ENCODE measurements around the gene ASTN2. TPM values are rescaled to one million over a fixed set of nuclear protein-coding genes. Genes with fewer than 3 reads are reported as not detected.

Gene ASTN2
- polyA plus RNA-seq, 1 donor from 2014 or later, result 6.8 TPM

- no peaks in the 10 kb centered on the region for H4K20me1 ChIP-seq (ENCODE audit: insufficient read depth)
- H3K27me3 ChIP-seq (ENCODE audit: insufficient read depth, low read depth, low read length), result no peaks in the 10 kb centered on the region
- no peak overlapping the region for H3K9ac ChIP-seq (ENCODE audit: low read length)
- no peaks in the 10 kb centered on the region for H3K79me2 ChIP-seq (replicated peaks; ENCODE audit: insufficient read depth, low read length)
- no peak overlapping the region for H3K27ac ChIP-seq (ENCODE audit: low read length)
- no peaks in the 10 kb centered on the region for H3K9me2 ChIP-seq (ENCODE audit: insufficient read depth, low read length)
- no peaks in the 10 kb centered on the region for H3K9me3 ChIP-seq (ENCODE audit: low read length)
- H3K4me3 ChIP-seq (ENCODE audit: low read length), result no peak overlapping the region
- H2AFZ ChIP-seq (ENCODE audit: low read depth, low read length), result no peak overlapping the region
- H3K4me2 ChIP-seq (ENCODE audit: low read length), result no peak overlapping the region
- H3F3A ChIP-seq (ENCODE audit: insufficient read depth, low read length, poor library complexity, severe bottlenecking), result no peaks in the 10 kb centered on the region
- no peak for TF ChIP-seq TAF1 (IDR thresholded peaks at IDR 0.05; ENCODE audit: low read depth)
- no peak for TF ChIP-seq SMC3 (conservative IDR thresholded peaks at IDR 0.05; ENCODE audit: poor library complexity)
- TF ChIP-seq MXI1 (conservative IDR thresholded peaks at IDR 0.05; ENCODE audit: poor library complexity, severe bottlenecking), result no peak
- TF ChIP-seq EZH2 (IDR thresholded peaks at IDR 0.05; ENCODE audit: borderline replicate concordance, insufficient read depth, low read length, poor library complexity, severe bottlenecking), result no peak
- no peak for TF ChIP-seq RAD21 (conservative IDR thresholded peaks at IDR 0.05)
- no peak for TF ChIP-seq CTCF (IDR thresholded peaks at IDR 0.05; ENCODE audit: poor library complexity, severe bottlenecking)
- TF ChIP-seq REST (IDR thresholded peaks at IDR 0.05; ENCODE audit: borderline replicate concordance), result no peak
- TF ChIP-seq EP300 (conservative IDR thresholded peaks at IDR 0.05; ENCODE audit: poor library complexity, severe bottlenecking), result no peak
- peaks cover 19% of the 10 kb centered on the region for H3K36me3 ChIP-seq (ENCODE audit: insufficient read depth, low read length)
Observed at GRCh38 chr9:116703634-116704033, 711.2 kb downstream of the ASTN2 start.

- H3K4me2 ChIP-seq (ENCODE audit: low read length), result no peak overlapping the region
- no peak overlapping the region for H3K4me3 ChIP-seq (ENCODE audit: low read length)
- H4K20me1 ChIP-seq (ENCODE audit: insufficient read depth), result no peaks in the 10 kb centered on the region
- no peak overlapping the region for H3K27ac ChIP-seq (ENCODE audit: low read length)
- no peaks in the 10 kb centered on the region for H3K27me3 ChIP-seq (ENCODE audit: insufficient read depth, low read depth, low read length)
- TF ChIP-seq CTCF (IDR thresholded peaks at IDR 0.05; ENCODE audit: poor library complexity, severe bottlenecking) (no peak), POLR2AphosphoS5 (IDR thresholded peaks at IDR 0.05) (no peak), SMC3 (conservative IDR thresholded peaks at IDR 0.05; ENCODE audit: poor library complexity) (no peak), MXI1 (conservative IDR thresholded peaks at IDR 0.05; ENCODE audit: poor library complexity, severe bottlenecking) (no peak)
- no peaks in the 10 kb centered on the region for H3K9me3 ChIP-seq (ENCODE audit: low read length)
- H3K9me2 ChIP-seq (ENCODE audit: insufficient read depth, low read length), result no peaks in the 10 kb centered on the region
- H3F3A ChIP-seq (ENCODE audit: insufficient read depth, low read length, poor library complexity, severe bottlenecking), result no peaks in the 10 kb centered on the region
- peaks cover 22% of the 10 kb centered on the region for H3K36me3 ChIP-seq (ENCODE audit: insufficient read depth, low read length)
- H3K9ac ChIP-seq (ENCODE audit: low read length), result no peak overlapping the region
- no peak overlapping the region for H2AFZ ChIP-seq (ENCODE audit: low read depth, low read length)
- H3K79me2 ChIP-seq (replicated peaks; ENCODE audit: insufficient read depth, low read length), result no peaks in the 10 kb centered on the region
Observed at GRCh38 chr9:116701940-116702642, 712.8 kb downstream of the ASTN2 start.
